Measurements from ENCODE around the gene MAGEA8.

The MAGEA8 gene

GRCh38 chrX:149898554-149898953, 17.6 kb downstream of the MAGEA8 start:
- TF ChIP-seq, protein P1, sequence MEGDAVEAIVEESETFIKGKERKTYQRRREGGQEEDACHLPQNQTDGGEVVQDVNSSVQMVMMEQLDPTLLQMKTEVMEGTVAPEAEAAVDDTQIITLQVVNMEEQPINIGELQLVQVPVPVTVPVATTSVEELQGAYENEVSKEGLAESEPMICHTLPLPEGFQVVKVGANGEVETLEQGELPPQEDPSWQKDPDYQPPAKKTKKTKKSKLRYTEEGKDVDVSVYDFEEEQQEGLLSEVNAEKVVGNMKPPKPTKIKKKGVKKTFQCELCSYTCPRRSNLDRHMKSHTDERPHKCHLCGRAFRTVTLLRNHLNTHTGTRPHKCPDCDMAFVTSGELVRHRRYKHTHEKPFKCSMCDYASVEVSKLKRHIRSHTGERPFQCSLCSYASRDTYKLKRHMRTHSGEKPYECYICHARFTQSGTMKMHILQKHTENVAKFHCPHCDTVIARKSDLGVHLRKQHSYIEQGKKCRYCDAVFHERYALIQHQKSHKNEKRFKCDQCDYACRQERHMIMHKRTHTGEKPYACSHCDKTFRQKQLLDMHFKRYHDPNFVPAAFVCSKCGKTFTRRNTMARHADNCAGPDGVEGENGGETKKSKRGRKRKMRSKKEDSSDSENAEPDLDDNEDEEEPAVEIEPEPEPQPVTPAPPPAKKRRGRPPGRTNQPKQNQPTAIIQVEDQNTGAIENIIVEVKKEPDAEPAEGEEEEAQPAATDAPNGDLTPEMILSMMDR (IDR thresholded peaks at IDR 0.05; ENCODE audit: borderline replicate concordance, control extremely low read depth, extremely low read depth, insufficient read depth, missing control alignments) = no peak
- in situ Hi-C loops (cut with MboI; ENCODE audit: low sequenced_read_pairs, unreplicated experiment) = no loop called here
- DNase-seq (ENCODE audit: low spot score) = no peak

DNA sequence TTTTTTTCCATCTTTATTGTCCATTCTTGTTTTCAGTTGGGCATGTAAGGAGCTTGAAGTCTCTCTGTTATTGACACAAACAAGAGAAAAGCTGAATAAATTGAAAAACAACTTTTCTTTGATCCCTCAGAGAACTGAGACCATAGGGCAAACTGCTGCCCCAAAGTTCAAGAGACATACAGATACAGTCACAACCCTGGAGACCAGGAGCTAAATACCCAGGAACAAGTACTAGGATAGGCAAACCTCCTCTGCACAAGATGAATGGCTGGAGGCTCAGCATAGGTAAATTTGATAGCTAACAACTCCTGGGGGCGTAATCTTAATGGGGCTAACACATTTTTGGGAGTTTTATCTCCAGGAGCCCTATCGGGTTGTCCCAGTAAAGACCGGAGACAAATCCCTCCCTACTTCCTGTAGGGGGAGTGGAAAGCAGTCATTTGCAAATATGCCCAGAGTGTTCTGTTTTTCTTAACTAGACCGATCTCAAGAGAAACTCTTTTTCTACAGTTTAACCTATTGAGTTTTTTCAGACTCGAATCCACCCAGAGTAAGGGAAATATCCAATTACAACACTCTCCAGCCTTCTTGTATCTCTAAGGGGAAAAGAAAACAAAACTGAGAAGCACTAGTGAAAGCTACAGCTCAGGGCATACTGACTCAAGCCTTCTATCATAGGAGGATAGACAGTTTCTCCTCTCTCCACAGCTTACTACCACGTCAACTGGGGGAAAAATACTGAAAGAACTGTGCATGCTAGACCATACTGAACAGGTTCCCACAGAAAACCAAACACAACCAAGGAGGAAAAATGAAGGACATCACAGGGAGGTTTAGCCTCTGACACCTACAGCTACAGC, 23.1 kb downstream of the MAGEA8 start:
- TF ChIP-seq, protein P1 (IDR thresholded peaks at IDR 0.05; ENCODE audit: borderline replicate concordance, control extremely low read depth, extremely low read depth, insufficient read depth, missing control alignments) = no peak
- no peak for DNase-seq (ENCODE audit: low spot score)
- in situ Hi-C loops (cut with MboI; ENCODE audit: low sequenced_read_pairs, unreplicated experiment) = no loop called here

DNA sequence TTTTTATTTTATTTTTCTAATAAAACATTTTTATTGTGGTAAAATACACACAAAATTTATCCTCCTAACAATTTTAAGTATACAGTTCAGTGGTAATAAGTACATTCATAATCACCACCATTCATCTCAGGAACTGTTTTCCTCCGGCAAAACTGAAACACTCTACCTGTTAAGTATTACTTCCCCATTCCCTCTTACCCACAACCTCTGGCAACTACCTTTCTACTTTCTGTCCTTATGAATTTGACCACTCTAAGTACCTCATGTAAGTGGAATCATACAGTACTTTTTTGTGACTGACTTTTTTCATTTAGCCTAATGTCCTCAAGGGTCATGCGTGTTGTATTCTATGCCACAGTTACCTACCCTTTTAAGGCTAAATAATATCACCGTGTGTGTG, 27.3 kb downstream of the MAGEA8 start:
- in situ Hi-C loops (cut with MboI; ENCODE audit: low sequenced_read_pairs, unreplicated experiment) = no loop called here
- TF ChIP-seq, protein P1 (IDR thresholded peaks at IDR 0.05; ENCODE audit: borderline replicate concordance, control extremely low read depth, extremely low read depth, insufficient read depth, missing control alignments) = no peak
- DNase-seq (ENCODE audit: low spot score) = no peak

DNA sequence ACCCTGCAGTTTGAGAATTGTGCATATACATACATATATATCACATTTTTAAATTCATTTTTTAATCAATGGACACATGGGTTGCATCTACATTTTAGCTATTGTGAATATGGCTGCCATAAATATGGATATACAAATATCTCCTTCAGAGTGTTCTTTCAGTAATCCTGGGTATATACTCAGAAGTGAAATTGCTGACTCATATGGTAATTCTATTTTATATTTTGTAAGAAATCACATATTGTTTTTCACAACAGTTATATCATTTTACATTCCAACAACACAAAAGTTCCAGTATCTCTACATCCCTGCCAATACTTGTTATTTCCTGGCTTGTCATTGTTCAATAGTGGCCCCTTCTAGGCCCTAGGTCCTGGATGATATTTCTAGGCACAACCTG, 27.7 kb downstream of the MAGEA8 start:
- TF ChIP-seq, protein P1 (IDR thresholded peaks at IDR 0.05; ENCODE audit: borderline replicate concordance, control extremely low read depth, extremely low read depth, insufficient read depth, missing control alignments) = no peak
- in situ Hi-C loops (cut with MboI; ENCODE audit: low sequenced_read_pairs, unreplicated experiment) = no loop called here
- no peak for DNase-seq (ENCODE audit: low spot score)

DNA sequence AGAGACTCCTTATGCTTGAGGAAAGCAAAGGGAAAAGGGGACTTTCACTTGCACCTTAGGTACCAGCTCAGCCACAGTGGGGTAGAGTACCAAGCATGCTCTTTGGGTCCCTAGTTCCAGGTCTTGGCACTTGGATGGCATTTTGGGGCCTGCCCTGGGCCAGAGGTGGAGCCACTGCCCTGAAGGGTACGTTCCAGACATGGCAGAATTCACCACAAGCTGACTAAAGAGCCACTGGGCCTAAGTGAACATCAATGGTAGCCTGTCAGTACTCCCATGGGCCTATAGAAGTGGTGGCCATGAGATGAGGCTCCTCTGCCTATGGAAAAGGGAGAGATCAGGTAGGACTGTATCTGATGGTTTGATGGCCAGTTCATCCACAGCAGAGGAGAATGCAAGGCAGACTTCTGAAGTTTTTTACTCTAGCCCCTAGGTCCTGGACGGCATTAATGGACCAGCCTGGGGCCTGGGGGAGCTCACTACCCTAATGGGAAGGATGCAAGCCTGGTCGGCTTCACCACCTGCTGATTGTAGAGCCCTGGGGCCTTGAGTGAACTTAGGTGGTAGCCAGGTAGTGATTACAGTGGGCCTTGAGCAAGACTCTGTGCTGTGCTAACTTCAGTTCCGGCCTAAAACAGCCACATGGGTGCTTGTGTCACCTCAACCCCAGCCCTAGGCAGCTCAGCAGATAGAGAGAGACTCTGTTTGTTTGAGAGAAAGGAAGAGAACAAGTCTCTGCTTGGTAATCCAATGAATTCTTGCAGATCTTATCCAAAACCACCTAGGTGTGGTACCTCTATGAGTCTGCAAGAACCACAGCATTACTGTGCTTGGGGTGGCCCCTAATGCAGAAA, 28.6 kb downstream of the MAGEA8 start:
- in situ Hi-C loops (cut with MboI; ENCODE audit: low sequenced_read_pairs, unreplicated experiment) = no loop called here
- no peak for DNase-seq (ENCODE audit: low spot score)
- TF ChIP-seq, protein P1 (IDR thresholded peaks at IDR 0.05; ENCODE audit: borderline replicate concordance, control extremely low read depth, extremely low read depth, insufficient read depth, missing control alignments) = no peak

DNA sequence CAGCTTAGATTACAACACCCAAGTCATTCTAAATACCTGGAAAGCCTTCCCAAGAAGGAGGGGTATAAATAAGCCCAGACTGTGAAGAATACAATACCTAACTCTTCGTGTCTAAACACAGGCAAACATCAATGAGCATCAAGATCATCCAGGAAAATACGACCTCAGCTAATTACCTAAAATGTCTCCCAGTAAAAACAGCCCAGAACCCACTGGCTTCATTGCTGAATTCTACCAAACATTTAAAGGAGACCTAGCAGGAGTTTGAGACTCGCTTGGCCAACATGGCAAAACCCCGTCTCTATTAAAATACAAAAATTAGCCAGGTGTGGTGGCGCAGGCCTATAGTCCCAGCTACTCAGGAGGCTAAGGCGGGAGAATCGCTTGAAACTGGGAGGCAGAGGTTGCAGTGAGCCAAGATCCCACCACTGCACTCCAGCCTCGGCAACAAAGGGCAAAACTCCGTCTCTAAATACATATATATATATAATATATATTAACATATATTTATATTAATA, 29.3 kb downstream of the MAGEA8 start:
- in situ Hi-C loops (cut with MboI; ENCODE audit: low sequenced_read_pairs, unreplicated experiment) = no loop called here
- DNase-seq (ENCODE audit: low spot score) = no peak
- TF ChIP-seq, protein P1 (IDR thresholded peaks at IDR 0.05; ENCODE audit: borderline replicate concordance, control extremely low read depth, extremely low read depth, insufficient read depth, missing control alignments) = no peak

All from GM13976 (cell line).